T-helper 2 cell treated with Interferon-gamma antibody and Interleukin-4, amounts not matched to agents 100 ng/mL and 5 ng/mL, for 36 hours (primary cell): ENCODE results near the gene SDR42E1. TPM values are rescaled to one million over a fixed set of nuclear protein-coding genes. Genes with fewer than 3 reads are reported as not detected.
"Not testable (repeated sequence)": the region's sequence is repeated elsewhere in the genome, so short reads cannot be mapped to it uniquely, and the experiment has no call there.

Experiments used
- intact Hi-C: fragments of 100-400 bp; cut with micrococcal nuclease; formaldehyde crosslinking; loops from one replicate; pipeline ENCODE4 v1.15.1; 2023
- total RNA-seq: library from RNA; stranded (reverse); gene quantifications from 2 replicates; pipeline ENCODE4 v1.2.3, GENCODE V29; 2022

The SDR42E1 gene
- total RNA-seq, 1 donor from 2014 or later: 7.3 TPM

- intact Hi-C loops: no loop called here
Measured at GRCh38 chr16:82005027-82005830, 6.0 kb downstream of the SDR42E1 start.

- intact Hi-C loops: no loop called here
Measured at GRCh38 chr16:82004601-82005000, 6.7 kb downstream of the SDR42E1 start.

GRCh38 chr16:82002831-82003230, 8.4 kb downstream of the SDR42E1 start:
- intact Hi-C loops: no loop called here

- intact Hi-C loops: no loop called here
Measured at GRCh38 chr16:81997738-81998137, 13.5 kb downstream of the SDR42E1 start.

GRCh38 chr16:81996664-81997509, 14.4 kb downstream of the SDR42E1 start:
- intact Hi-C loops: no loop called here

- intact Hi-C loops: no loop called here
Measured at GRCh38 chr16:81995651-81996050, 15.6 kb downstream of the SDR42E1 start.

GRCh38 chr16:81994485-81994884, 16.8 kb downstream of the SDR42E1 start:
- intact Hi-C loops: no loop called here

GRCh38 chr16:81992859-81993258, 18.4 kb downstream of the SDR42E1 start:
- intact Hi-C loops: no loop called here

GRCh38 chr16:81987706-81988105, 23.6 kb downstream of the SDR42E1 start:
- intact Hi-C loops: no loop called here

GRCh38 chr16:81987121-81987520, 24.1 kb downstream of the SDR42E1 start:
- intact Hi-C loops: no loop called here

- intact Hi-C loops: not testable (repeated sequence)
Measured at GRCh38 chr16:81977335-81977942, 33.8 kb downstream of the SDR42E1 start.

- intact Hi-C loops: no loop called here
Measured at GRCh38 chr16:81975637-81976036, 35.6 kb downstream of the SDR42E1 start.

- intact Hi-C loops: no loop called here
Measured at GRCh38 chr16:81973737-81974136, 37.5 kb downstream of the SDR42E1 start.

GRCh38 chr16:81971853-81972252, 39.4 kb downstream of the SDR42E1 start:
- intact Hi-C loops: no loop called here

GRCh38 chr16:81967358-81967757, 43.9 kb downstream of the SDR42E1 start:
- intact Hi-C loops: no loop called here

GRCh38 chr16:81964808-81965207, 46.5 kb downstream of the SDR42E1 start:
- intact Hi-C loops: no loop called here

GRCh38 chr16:81956213-81956948, 54.9 kb downstream of the SDR42E1 start:
- intact Hi-C loops: no loop called here

GRCh38 chr16:81951564-81951963, 59.7 kb downstream of the SDR42E1 start:
- intact Hi-C loops: no loop called here

GRCh38 chr16:81946206-81946605, 65.1 kb downstream of the SDR42E1 start:
- intact Hi-C loops: no loop called here

GRCh38 chr16:81945665-81946064, 65.6 kb downstream of the SDR42E1 start:
- intact Hi-C loops: no loop called here

GRCh38 chr16:81942007-81942601, 69.2 kb downstream of the SDR42E1 start:
- intact Hi-C loops: no loop called here
